NCI-H2107 (cell line): Measurements from ENCODE around the gene CEP131.
"Not testable (repeated sequence)": the region's sequence is repeated elsewhere in the genome, so short reads cannot be mapped to it uniquely, and the experiment has no call there.

ENCODE experiments used
- DNase-seq: peaks from one replicate; lab custom pipeline; 2025; lab: John Stamatoyannopoulos, UW

The CEP131 gene

DNA sequence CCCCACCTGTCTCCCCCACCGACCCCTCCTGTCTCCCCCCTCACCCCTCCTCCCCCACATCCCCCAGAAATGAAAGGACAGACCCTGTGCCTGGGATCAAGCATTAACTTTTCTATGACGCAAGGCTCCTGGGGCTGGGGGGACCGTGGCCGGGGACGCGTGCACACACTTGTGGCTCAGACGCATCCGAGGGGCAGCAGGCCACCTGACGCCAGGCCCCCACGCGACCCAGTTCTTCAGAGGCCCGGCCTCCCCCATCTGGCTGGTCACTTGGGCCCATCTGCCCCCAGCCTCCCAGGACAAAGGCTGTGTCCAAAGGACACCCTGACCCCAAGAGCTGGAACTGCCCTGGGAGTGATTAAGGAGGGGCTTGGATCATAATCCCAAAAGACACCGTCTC, 71.5 kb downstream of the CEP131 start:
- no peak for DNase-seq

- DNase-seq: no peak
These were observed 72.2 kb downstream of the CEP131 start for GRCh38 chr17:81150377-81151077.

DNA sequence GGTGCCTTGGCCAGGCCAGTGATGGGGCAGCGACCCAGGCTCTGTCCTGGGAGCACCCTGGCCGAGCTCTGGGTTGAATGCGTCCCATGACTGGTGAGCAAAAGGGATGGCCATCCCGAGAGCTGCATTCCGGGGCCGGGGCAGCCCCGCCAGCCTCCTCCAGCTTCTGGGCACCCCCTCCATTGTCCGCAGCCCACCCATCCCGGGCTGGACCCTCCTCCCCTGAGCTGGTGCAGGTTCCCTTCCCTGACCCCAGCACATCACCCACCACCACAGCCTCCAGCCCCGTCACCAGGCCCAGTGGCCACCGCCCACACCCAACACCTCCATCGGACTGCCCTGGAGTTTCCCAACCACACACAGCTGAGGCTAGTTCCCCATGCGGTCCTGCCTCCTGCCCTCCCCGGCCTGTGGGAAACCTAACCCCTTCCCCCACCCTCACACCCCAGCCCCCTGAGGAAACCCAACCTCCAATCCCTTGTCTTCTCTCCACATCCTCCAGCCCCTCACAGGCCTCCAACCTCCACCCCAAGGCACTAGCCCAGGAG, 73.7 kb downstream of the CEP131 start:
- no peak for DNase-seq

DNA sequence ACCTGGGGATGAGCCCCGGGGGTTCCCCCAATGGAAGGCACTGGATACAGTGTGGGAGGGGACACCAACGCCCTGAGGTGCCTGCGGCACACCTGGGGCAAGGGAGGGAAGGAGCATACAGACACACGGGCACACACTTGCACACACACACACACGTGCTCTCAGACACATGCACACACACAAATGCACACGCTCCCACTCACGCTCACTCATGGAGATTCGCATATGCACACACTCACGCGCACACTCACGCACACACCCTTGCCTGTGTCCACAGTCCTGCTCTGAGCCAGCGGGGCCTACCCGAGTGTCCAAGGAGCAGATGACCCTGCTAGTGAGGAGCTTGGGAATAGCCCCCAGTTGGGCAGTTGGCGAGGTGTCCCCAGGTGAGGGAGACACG, 74.2 kb downstream of the CEP131 start:
- no peak for DNase-seq

DNA sequence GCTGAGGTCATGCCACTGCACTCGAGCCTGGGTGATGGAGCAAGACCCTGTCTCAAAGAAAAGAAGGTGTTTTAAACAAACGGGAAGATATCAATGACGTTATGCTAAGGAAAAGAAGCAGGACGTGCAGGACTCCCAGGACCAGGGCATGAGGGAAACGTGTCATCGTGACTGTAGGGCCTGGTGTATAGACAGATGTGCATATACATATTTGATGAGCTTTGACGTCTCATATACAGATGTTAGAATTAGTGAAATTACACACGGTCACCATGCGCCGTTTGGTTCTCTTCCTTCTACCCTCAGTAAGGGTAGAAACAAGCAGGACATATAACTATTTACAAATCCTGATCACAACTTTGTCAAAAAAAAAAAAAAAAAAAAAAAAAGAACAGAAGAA, 75.1 kb downstream of the CEP131 start:
- DNase-seq: no peak

- DNase-seq: not testable (repeated sequence)
These were observed 76.6 kb downstream of the CEP131 start for GRCh38 chr17:81146208-81146607.

GRCh38 chr17:81144423-81144781, 78.4 kb downstream of the CEP131 start:
- DNase-seq: no peak

DNA sequence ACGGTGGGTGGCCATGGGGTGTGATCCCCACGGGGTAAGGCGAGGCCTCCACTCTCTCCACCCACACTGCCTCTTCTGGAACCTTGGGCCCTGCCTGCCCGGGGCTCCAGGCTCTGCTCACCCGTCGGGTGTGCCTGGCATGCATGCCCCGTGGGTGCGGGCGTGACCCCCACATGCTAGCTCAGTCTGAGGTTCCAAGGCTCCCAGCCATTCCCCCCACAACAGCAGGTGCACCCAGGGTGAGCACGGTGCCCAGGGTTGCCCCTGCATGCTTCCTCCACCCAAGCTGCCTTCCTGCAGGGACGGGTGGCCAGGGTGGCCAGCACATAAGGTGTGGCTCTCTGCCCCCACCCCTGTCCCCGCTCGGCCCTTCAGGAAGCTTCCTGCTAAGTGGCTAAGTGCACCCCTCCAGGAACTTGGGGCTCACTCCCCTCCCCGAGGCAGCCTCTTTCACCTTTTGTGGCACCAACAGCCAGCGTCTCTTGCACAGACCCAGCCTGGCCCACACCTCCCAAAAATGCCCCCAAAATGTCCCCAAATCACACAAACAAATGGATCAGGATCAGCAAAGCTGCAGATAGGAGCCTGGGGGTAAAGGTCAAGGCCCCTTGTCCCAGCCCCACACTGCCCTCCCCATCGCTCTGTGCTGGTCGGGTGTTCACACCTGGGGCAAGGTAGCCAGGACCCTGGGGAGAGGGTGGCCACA, 78.9 kb downstream of the CEP131 start:
- no peak for DNase-seq

GRCh38 chr17:81143200-81143527, 79.6 kb downstream of the CEP131 start:
- DNase-seq: no peak

DNA sequence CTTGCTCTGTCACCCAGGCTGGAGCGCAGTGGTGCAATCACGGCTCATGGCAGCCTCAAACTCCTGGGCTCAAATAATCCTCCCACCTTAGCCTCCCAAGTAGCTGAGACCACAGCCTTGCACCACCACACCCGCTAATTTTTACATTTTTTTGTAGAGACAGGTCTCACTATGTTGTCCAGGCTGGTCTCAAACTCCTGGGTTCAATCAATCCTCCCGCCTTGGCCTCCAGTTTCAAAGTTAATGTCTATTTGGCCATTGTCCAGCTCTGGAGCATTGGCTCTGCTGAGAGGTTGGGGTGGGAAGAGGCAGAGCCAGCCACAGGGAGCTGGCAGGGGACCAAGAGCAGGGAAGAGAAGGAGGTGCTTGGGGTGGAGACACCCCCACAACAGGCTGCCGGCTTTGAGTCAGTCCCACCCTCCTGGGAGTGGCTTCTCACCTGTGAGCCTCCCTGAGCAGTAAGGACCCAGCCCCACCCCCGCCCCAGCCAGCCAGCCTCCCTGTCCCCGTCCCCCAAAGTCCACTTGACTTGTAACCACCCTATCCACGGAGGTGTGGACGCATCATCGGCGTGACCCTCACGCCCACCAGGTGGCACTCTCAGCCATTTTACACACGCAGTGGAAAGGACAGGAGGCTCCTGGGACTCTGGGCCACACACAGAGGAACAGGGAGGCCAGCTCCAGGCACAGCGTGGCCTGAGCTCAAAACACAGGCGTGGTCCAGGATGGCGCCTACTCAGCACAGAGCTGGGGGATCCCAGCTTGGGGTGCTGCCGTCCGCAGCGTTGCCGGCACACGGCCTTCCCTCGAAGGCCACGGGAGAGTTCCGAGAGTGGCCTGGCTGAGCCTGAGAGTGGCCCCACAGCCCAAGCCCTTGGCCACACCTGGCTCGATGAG, 80.2 kb downstream of the CEP131 start:
- DNase-seq: peak; percentile 59

- DNase-seq: no peak
These were observed 82.1 kb downstream of the CEP131 start for GRCh38 chr17:81140695-81141094.

- DNase-seq: no peak
These were observed 82.7 kb downstream of the CEP131 start for GRCh38 chr17:81140018-81140417.
